Activated CD8-positive, alpha-beta memory T cell treated with anti-CD3 and anti-CD28 coated beads, Interleukin-2, amount 10 ng/mL, durations not matched to agents 7 days and 5 days (primary cell): Measurements from ENCODE around the gene PRPH. TPM values are rescaled to one million over a fixed set of nuclear protein-coding genes. Genes with fewer than 3 reads are reported as not detected.
"Not testable (repeated sequence)": the region's sequence is repeated elsewhere in the genome, so short reads cannot be mapped to it uniquely, and the experiment has no call there.

Experiments used
- ATAC-seq: fragments of 150-1000 bp; cut with Tn5 transposase; one replicate; pipeline ENCODE4 v1.10.0; 2021; ENCODE audit warnings: moderate library complexity
- CTCF ChIA-PET: fragments of 350-600 bp; sonication (Branson Sonifier 250); formaldehyde crosslinking; loops from one replicate; lab custom pipeline; 2021; ENCODE audit warnings: antibody characterized with exemption; lab: Charles Lee
- DNase-seq: peaks from one replicate; pipeline ENCODE4 v3.0.0-alpha.2; 2020
- H3K27ac Mint-ChIP-seq: one replicate; pipeline ENCODE4 v1.8.0; 2021; ENCODE audit warnings: mild to moderate bottlenecking, mixed read lengths
- H3K27me3 Mint-ChIP-seq: one replicate; pipeline ENCODE4 v1.8.0; 2021; ENCODE audit warnings: mixed read lengths
- H3K36me3 Mint-ChIP-seq: one replicate; pipeline ENCODE4 v1.8.0; 2021; ENCODE audit warnings: mild to moderate bottlenecking, mixed read lengths
- H3K4me1 Mint-ChIP-seq: one replicate; pipeline ENCODE4 v1.8.0; 2021; ENCODE audit warnings: mixed read lengths
- H3K4me3 Mint-ChIP-seq: one replicate; pipeline ENCODE4 v1.8.0; 2021; ENCODE audit warnings: mild to moderate bottlenecking, moderate library complexity, mixed read lengths
- H3K9me3 Mint-ChIP-seq: one replicate; pipeline ENCODE4 v1.8.0; 2022; ENCODE audit warnings: low read depth, mixed read lengths
- total RNA-seq, 2 experiments: library from RNA; stranded (reverse); gene quantifications; one replicate each; pipeline ENCODE4 v1.2.3, GENCODE V29; 2021

Gene PRPH
- total RNA-seq, 2 experiments from 2014 or later: 0.26 to 0.35 TPM

GRCh38 chr12:49296836-49297694 lies 2.1 kb downstream of the PRPH start:
- H3K27ac Mint-ChIP-seq: no peak overlapping the region
- H3K4me1 Mint-ChIP-seq: peaks cover 26% of the 10 kb centered on the region
- CTCF ChIA-PET: interaction anchor here (0.6 to 13.8 kb wide), 24 partner anchors 9 to 234 kb away, joined by 3 to 202 read pairs (median 4); partner anchors contain the start of genes C1QL4, DNAJC22 and TROAP
- peak overlapping the region; percentile 67 for H3K4me3 Mint-ChIP-seq
- no peaks in the 10 kb centered on the region for H3K9me3 Mint-ChIP-seq
- ATAC-seq (peak; percentile 72), DNase-seq (peak; percentile 64)
- no peaks in the 10 kb centered on the region for H3K36me3 Mint-ChIP-seq
- peaks cover 63% of the 10 kb centered on the region for H3K27me3 Mint-ChIP-seq

- peak; percentile 8 for ATAC-seq
- H3K27me3 Mint-ChIP-seq: peaks cover 61% of the 10 kb centered on the region
These were observed 2.7 kb downstream of the PRPH start for GRCh38 chr12:49297695-49298060.

GRCh38 chr12:49298160-49298559 lies 3.2 kb downstream of the PRPH start:
- peak overlapping the region; percentile 67 for H3K4me3 Mint-ChIP-seq
- ATAC-seq (no peak), DNase-seq (no peak)
- CTCF ChIA-PET: interaction anchor here (1.5 to 6.3 kb wide), 6 partner anchors 14 to 60 kb away, joined by 3 to 92 read pairs (median 28); partner anchors contain the start of gene DNAJC22
- H3K36me3 Mint-ChIP-seq: no peaks in the 10 kb centered on the region
- H3K4me1 Mint-ChIP-seq: peaks cover 26% of the 10 kb centered on the region
- H3K9me3 Mint-ChIP-seq: no peaks in the 10 kb centered on the region
- H3K27me3 Mint-ChIP-seq: peaks cover 60% of the 10 kb centered on the region
- H3K27ac Mint-ChIP-seq: no peak overlapping the region

More at GRCh38 chr12:49297695-49298060, 2.7 kb downstream of the PRPH start:
- DNase-seq: no peak
- no peaks in the 10 kb centered on the region for H3K9me3 Mint-ChIP-seq
- H3K36me3 Mint-ChIP-seq: no peaks in the 10 kb centered on the region
- peak overlapping the region; percentile 67 for H3K4me3 Mint-ChIP-seq
- CTCF ChIA-PET: interaction anchor here (0.7 to 13.8 kb wide), 18 partner anchors 10 to 234 kb away, joined by 3 to 202 read pairs (median 8); partner anchors contain the start of genes C1QL4, DNAJC22 and TROAP
- peaks cover 26% of the 10 kb centered on the region for H3K4me1 Mint-ChIP-seq
- no peak overlapping the region for H3K27ac Mint-ChIP-seq

GRCh38 chr12:49301760-49302159 lies 6.8 kb downstream of the PRPH start:
- ATAC-seq: peak; percentile 55
- H3K27ac Mint-ChIP-seq: peak overlapping the region; percentile 7
- H3K4me3 Mint-ChIP-seq: no peak overlapping the region

GRCh38 chr12:49304161-49304560 lies 9.2 kb downstream of the PRPH start:
- H3K4me1 Mint-ChIP-seq: peaks cover 14% of the 10 kb centered on the region
- CTCF ChIA-PET: interaction anchor here (0.7 to 2.3 kb wide), 7 partner anchors 9 to 43 kb away, joined by 3 to 9 read pairs (median 4); partner anchors contain the start of gene PRPH

More at GRCh38 chr12:49301760-49302159, 6.8 kb downstream of the PRPH start:
- H3K9me3 Mint-ChIP-seq: no peaks in the 10 kb centered on the region
- DNase-seq: peak; percentile 71
- peaks cover 40% of the 10 kb centered on the region for H3K27me3 Mint-ChIP-seq
- peaks cover 20% of the 10 kb centered on the region for H3K4me1 Mint-ChIP-seq
- H3K36me3 Mint-ChIP-seq: no peaks in the 10 kb centered on the region
- CTCF ChIA-PET: interaction anchor here (1.2 to 2.5 kb wide), 3 partner anchors 21 to 45 kb away, joined by 3 to 12 read pairs (median 7); partner anchors contain the start of genes DNAJC22 and TROAP

GRCh38 chr12:49305762-49306510 lies 11.0 kb downstream of the PRPH start:
- H3K9me3 Mint-ChIP-seq: no peaks in the 10 kb centered on the region
- H3K27me3 Mint-ChIP-seq: peaks cover 50% of the 10 kb centered on the region
- H3K4me1 Mint-ChIP-seq: peaks cover 14% of the 10 kb centered on the region
- H3K27ac Mint-ChIP-seq: no peak overlapping the region
- ATAC-seq (no peak), DNase-seq (no peak)
- CTCF ChIA-PET: interaction anchor here (1.0 to 2.3 kb wide), 6 partner anchors 11 to 51 kb away, joined by 3 to 8 read pairs (median 3); partner anchors contain the start of gene PRPH
- H3K36me3 Mint-ChIP-seq: no peaks in the 10 kb centered on the region
- no peak overlapping the region for H3K4me3 Mint-ChIP-seq

More at GRCh38 chr12:49304161-49304560, 9.2 kb downstream of the PRPH start:
- Mint-ChIP-seq H3K4me3 (no peak overlapping the region), H3K27me3 (peaks cover 36% of the 10 kb centered on the region), H3K27ac (no peak overlapping the region), H3K9me3 (no peaks in the 10 kb centered on the region), H3K36me3 (no peaks in the 10 kb centered on the region)
- ATAC-seq: no peak
- DNase-seq: no peak

- ATAC-seq: no peak
- no peak overlapping the region for H3K27ac Mint-ChIP-seq
- H3K9me3 Mint-ChIP-seq: no peaks in the 10 kb centered on the region
- CTCF ChIA-PET: interaction anchor here (0.9 to 1.7 kb wide), 2 partner anchors 21 to 33 kb away, joined by 3 to 4 read pairs; no protein-coding TSS in a partner anchor
- DNase-seq: no peak
- no peak overlapping the region for H3K4me3 Mint-ChIP-seq
- peaks cover 55% of the 10 kb centered on the region for H3K27me3 Mint-ChIP-seq
- peaks cover 5% of the 10 kb centered on the region for H3K4me1 Mint-ChIP-seq
- H3K36me3 Mint-ChIP-seq: no peaks in the 10 kb centered on the region
These were observed 14.4 kb downstream of the PRPH start for GRCh38 chr12:49309386-49309785.

GRCh38 chr12:49310451-49311000 lies 15.6 kb downstream of the PRPH start:
- ATAC-seq: not testable (repeated sequence)
- CTCF ChIA-PET: interaction anchor here (3.8 kb wide), 1 partner anchor 14 kb away, joined by 20 read pairs; the partner anchor contains the start of gene PRPH

GRCh38 chr12:49314811-49315210 lies 19.9 kb downstream of the PRPH start:
- DNase-seq (no peak), ATAC-seq (no peak)
- Mint-ChIP-seq H3K4me3 (no peak overlapping the region), H3K36me3 (no peaks in the 10 kb centered on the region), H3K27me3 (peaks cover 22% of the 10 kb centered on the region), H3K27ac (no peak overlapping the region), H3K4me1 (no peaks in the 10 kb centered on the region), H3K9me3 (no peaks in the 10 kb centered on the region)
- CTCF ChIA-PET: interaction anchor here (1.4 to 1.6 kb wide), 2 partner anchors 23 to 28 kb away, joined by 4 to 5 read pairs; no protein-coding TSS in a partner anchor

More at GRCh38 chr12:49310451-49311000, 15.6 kb downstream of the PRPH start:
- H3K27me3 Mint-ChIP-seq: peaks cover 51% of the 10 kb centered on the region
- not testable (repeated sequence) for H3K36me3 Mint-ChIP-seq, H3K4me3 Mint-ChIP-seq, H3K4me1 Mint-ChIP-seq, H3K27ac Mint-ChIP-seq, H3K9me3 Mint-ChIP-seq, DNase-seq

- H3K4me1 Mint-ChIP-seq, ATAC-seq, H3K27ac Mint-ChIP-seq, H3K9me3 Mint-ChIP-seq, CTCF ChIA-PET, H3K27me3 Mint-ChIP-seq, DNase-seq, H3K4me3 Mint-ChIP-seq, H3K36me3 Mint-ChIP-seq: not testable (repeated sequence)
These were observed 22.2 kb downstream of the PRPH start for GRCh38 chr12:49317118-49317517.

GRCh38 chr12:49320411-49321103 lies 25.6 kb downstream of the PRPH start:
- not testable (repeated sequence) for H3K27ac Mint-ChIP-seq, H3K4me3 Mint-ChIP-seq, DNase-seq, H3K9me3 Mint-ChIP-seq, H3K27me3 Mint-ChIP-seq, ATAC-seq
- Mint-ChIP-seq H3K36me3 (peaks cover 14% of the 10 kb centered on the region), H3K4me1 (peaks cover 26% of the 10 kb centered on the region)
- CTCF ChIA-PET: interaction anchor here (1.8 to 5.5 kb wide), 3 partner anchors 12 to 25 kb away, joined by 5 to 45 read pairs (median 35); partner anchors contain the start of genes C1QL4 and PRPH

GRCh38 chr12:49322367-49322707 lies 27.4 kb downstream of the PRPH start:
- Mint-ChIP-seq H3K4me3 (peak overlapping the region; percentile 97), H3K4me1 (peaks cover 28% of the 10 kb centered on the region), H3K36me3 (peaks cover 25% of the 10 kb centered on the region), H3K27me3 (no peaks in the 10 kb centered on the region), H3K27ac (peak overlapping the region; percentile 98), H3K9me3 (no peaks in the 10 kb centered on the region)
- CTCF ChIA-PET: interaction anchor here (0.6 to 5.5 kb wide), 17 partner anchors 9 to 1615 kb away, joined by 3 to 45 read pairs (median 5); partner anchors contain the start of genes C1QL4, DNAJC22, PRPH and TUBA1B
- DNase-seq: no peak
- no peak for ATAC-seq
